SK-N-SH (cell line): Measurements from ENCODE around the gene RASAL2. TPM values are rescaled to one million over a fixed set of nuclear protein-coding genes. Genes with fewer than 3 reads are reported as not detected.
"Not testable (repeated sequence)": the region's sequence is repeated elsewhere in the genome, so short reads cannot be mapped to it uniquely, and the experiment has no call there.

Experiments used
- CTCF ChIA-PET: fragments of 300-600, 350-600 bp; formaldehyde crosslinking; extraction: SDS; loops from one replicate; lab custom pipeline; 2021; lab: Yijun Ruan, JAX
- POLR2A ChIA-PET: fragments of 350-600 bp; sonication (Branson Sonifier 250); formaldehyde crosslinking; extraction: SDS; loops from one replicate; lab custom pipeline; 2020; ENCODE audit warnings: antibody characterized with exemption, inconsistent platforms; lab: Yijun Ruan, JAX
- DNase-seq: peaks from one replicate; pipeline ENCODE4 v3.0.0; 2012
- H2AFZ ChIP-seq: fragments of 200-600 bp; sonication (generic); 2 replicates; pipeline ENCODE4 v1.8.1; 2016; ENCODE audit warnings: antibody characterized with exemption, mild to moderate bottlenecking, low read depth
- H3F3A ChIP-seq: fragments of 200-600 bp; sonication (generic); replicated peaks from 2 replicates; pipeline ENCODE3; 2016; ENCODE audit warnings: antibody characterized with exemption, mild to moderate bottlenecking; ENCODE audit not compliant: insufficient read depth
- H3K27ac ChIP-seq, 2 experiments: fragments of 200-500 bp in 1 of 2; fragments of 200-600 bp in 1 of 2; sonication (Bioruptor generic) in 1 of 2; sonication (generic), shearing (Covaris generic) in 1 of 2; 2 replicates each; pipeline versions ENCODE4 v1.5.1 to v1.6.1; 2014 to 2016; ENCODE audit warnings: low read depth in 2 of 2, inconsistent platforms in 1 of 2, low read length in 1 of 2, mild to moderate bottlenecking in 1 of 2, mixed read lengths in 1 of 2
- H3K27me3 ChIP-seq: fragments of 200-600 bp; sonication (generic), shearing (Covaris generic); 2 replicates; pipeline ENCODE4 v1.6.1; 2016; ENCODE audit warnings: mixed run types; ENCODE audit not compliant: insufficient read depth
- H3K36me3 ChIP-seq, 2 experiments: fragments of 200-500 bp in 1 of 2; fragments of 200-600 bp in 1 of 2; sonication (Bioruptor generic) in 1 of 2; sonication (generic) in 1 of 2; replicated peaks in 1 of 2; 2 replicates each; pipeline versions ENCODE3 to v1.5.1; 2014 to 2016; ENCODE audit warnings: low read length in 1 of 2, mild to moderate bottlenecking in 1 of 2; ENCODE audit not compliant: insufficient read depth in 2 of 2, control insufficient read depth in 1 of 2
- H3K4me1 ChIP-seq, 2 experiments: fragments of 200-500 bp in 1 of 2; fragments of 200-600 bp in 1 of 2; sonication (Bioruptor generic) in 1 of 2; sonication (generic), shearing (Covaris generic) in 1 of 2; 2 replicates each; pipeline versions ENCODE4 v1.5.1 to v1.6.1; 2014 to 2016; ENCODE audit warnings: low read depth in 1 of 2, low read length in 1 of 2, mixed run types in 1 of 2; ENCODE audit not compliant: insufficient read depth in 2 of 2, control insufficient read depth in 1 of 2
- H3K4me2 ChIP-seq: fragments of 200-600 bp; sonication (generic), shearing (Covaris generic); 2 replicates; pipeline ENCODE4 v1.6.1; 2017; ENCODE audit warnings: mixed run types
- H3K4me3 ChIP-seq, 2 experiments: fragments of 200-500 bp in 1 of 2; fragments of 200-600 bp in 1 of 2; sonication (Bioruptor generic) in 1 of 2; sonication (generic), shearing (Covaris generic) in 1 of 2; 2 replicates each; pipeline versions ENCODE4 v1.5.1 to v1.8.1; 2014 to 2016; ENCODE audit warnings: low read depth in 2 of 2, inconsistent platforms in 1 of 2, low read length in 1 of 2, mild to moderate bottlenecking in 1 of 2, mixed read lengths in 1 of 2, moderate library complexity in 1 of 2
- H3K79me2 ChIP-seq: fragments of 200-600 bp; sonication (generic); 2 replicates; pipeline ENCODE4 v1.8.1; 2017; ENCODE audit warnings: mild to moderate bottlenecking; ENCODE audit not compliant: insufficient read depth
- H3K9ac ChIP-seq: fragments of 200-600 bp; sonication (generic); 2 replicates; pipeline ENCODE4 v1.6.1; 2017; ENCODE audit warnings: mixed run types
- H3K9me2 ChIP-seq: fragments of 200-600 bp; sonication (generic); 2 replicates; pipeline ENCODE4 v1.6.1; 2017; ENCODE audit warnings: mixed run types
- H3K9me3 ChIP-seq: fragments of 200-600 bp; sonication (generic); 2 replicates; pipeline ENCODE4 v1.6.1; 2017; ENCODE audit warnings: mixed run types, mild to moderate bottlenecking, moderate library complexity
- H4K20me1 ChIP-seq: fragments of 200-600 bp; sonication (generic); 2 replicates; pipeline ENCODE4 v1.6.1; 2017; ENCODE audit warnings: mild to moderate bottlenecking, mixed run types; ENCODE audit not compliant: insufficient read depth
- CHD2 ChIP-seq: fragments of 150-350 bp; IDR thresholded peaks from 2 replicates; pipeline ENCODE4 v1.6.1; 2018; ENCODE audit warnings: low read length; ENCODE audit not compliant: partially characterized antibody
- ELF1 ChIP-seq: IDR thresholded peaks from 2 replicates; pipeline ENCODE4 v1.4.0; 2012
- EP300 ChIP-seq, 2 experiments: IDR thresholded peaks; 2 replicates each; pipeline versions ENCODE4 v1.4.0 to v1.6.1; 2012; ENCODE audit warnings: borderline replicate concordance in 1 of 2, low read depth in 1 of 2, low read length in 1 of 2
- EZH2phosphoT487 ChIP-seq: fragments of 200-600 bp; sonication (generic); IDR thresholded peaks from 2 replicates; pipeline ENCODE4 v1.6.1; 2017; ENCODE audit warnings: low read depth, mixed run types, mild to moderate bottlenecking, antibody characterized with exemption, moderate library complexity, borderline replicate concordance
- GATA2 ChIP-seq: sonication (generic); formaldehyde crosslinking; IDR thresholded peaks from 2 replicates; pipeline ENCODE4 v1.5.0; 2020; ENCODE audit warnings: mild to moderate bottlenecking, missing genetic modification reagents
- JUND ChIP-seq: IDR thresholded peaks from 2 replicates; pipeline ENCODE4 v1.4.0; 2012
- NRF1 ChIP-seq: IDR thresholded peaks from 2 replicates; pipeline ENCODE4 v1.6.1; 2012; ENCODE audit warnings: low read depth, mild to moderate bottlenecking, low read length
- RAD21 ChIP-seq: IDR thresholded peaks from 2 replicates; pipeline ENCODE4 v1.6.1; 2012; ENCODE audit warnings: mild to moderate bottlenecking, low read length
- TAF1 ChIP-seq: IDR thresholded peaks from 2 replicates; pipeline ENCODE4 v1.6.1; 2012; ENCODE audit warnings: low read depth, mild to moderate bottlenecking, low read length, moderate library complexity, borderline replicate concordance
- YY1 ChIP-seq: IDR thresholded peaks from 2 replicates; pipeline ENCODE4 v1.4.0; 2012; ENCODE audit warnings: low read depth, mild to moderate bottlenecking
- WGBS: methylation state at CpG from one replicate; pipeline ENCODE4 v1.1.6; 2017; ENCODE audit warnings: low lambda C conversion rate; 5-methylcytosine and 5-hydroxymethylcytosine counted together
- polyA plus RNA-seq, 3 experiments: library from polyadenylated mRNA; depleted of rRNA; stranded (reverse); fragments of >200 nt; gene quantifications; 2 replicates each; pipeline ENCODE4 v1.2.3, GENCODE V29; 2012
- TF ChIP-seq, protein P1 (sequence below): IDR thresholded peaks from 2 replicates; pipeline ENCODE4; 2012
- TF ChIP-seq, protein P2 (sequence below): fragments of 150-350 bp; IDR thresholded peaks from 2 replicates; pipeline ENCODE4 v1.6.1; 2017; ENCODE audit warnings: antibody characterized with exemption, low read length, low read depth, borderline replicate concordance
- TF ChIP-seq, protein P3 (sequence below): IDR thresholded peaks from 2 replicates; pipeline ENCODE4 v1.4.0; 2012; ENCODE audit warnings: low read depth

RASAL2 gene
- polyA plus RNA-seq, 1 of the 3 experiments (the other 2 are of a cell fraction): 6.9 TPM

DNA sequence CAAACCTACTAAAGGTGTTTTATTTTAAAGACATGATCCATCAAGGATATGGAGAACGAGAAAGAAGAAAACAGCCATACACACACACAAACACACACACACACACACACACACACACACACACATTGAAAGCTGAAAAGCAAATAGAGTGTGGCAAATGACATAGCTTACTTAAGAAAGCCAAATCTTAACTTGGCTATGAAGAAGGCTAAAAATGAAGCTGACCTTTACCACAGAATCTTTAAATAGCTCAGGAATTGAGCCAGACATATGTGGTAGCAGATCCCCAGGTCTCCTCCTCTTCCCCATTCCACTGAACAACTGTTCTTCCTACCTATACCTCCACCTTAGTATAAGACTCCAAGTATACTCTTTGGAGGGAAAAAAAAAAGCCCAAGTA is 217.3 kb downstream of the RASAL2 start:
- Histone ChIP-seq H3K9me3 (no peaks in the 10 kb centered on the region), H3F3A (peaks cover 5% of the 10 kb centered on the region), H3K4me3 (no peak overlapping the region), H3K9me2 (no peaks in the 10 kb centered on the region), H2AFZ (no peak overlapping the region), H3K79me2 (peaks cover 19% of the 10 kb centered on the region; the same call in 1 of the 2 replicates)
- no peak for DNase-seq
- TF ChIP-seq YY1 (no peak), JUND (no peak), EZH2phosphoT487 (no peak), GATA2 (CRISPR knock-in tag) (no peak), ELF1 (no peak), TAF1 (no peak), RAD21 (no peak), CHD2 (no peak), NRF1 (no peak), EP300 (IDR thresholded peaks at IDR 0.05; ENCODE audit: borderline replicate concordance in 1 of 2, low read depth in 1 of 2, low read length in 1 of 2) (no peak)
- TF ChIP-seq, protein P1, sequence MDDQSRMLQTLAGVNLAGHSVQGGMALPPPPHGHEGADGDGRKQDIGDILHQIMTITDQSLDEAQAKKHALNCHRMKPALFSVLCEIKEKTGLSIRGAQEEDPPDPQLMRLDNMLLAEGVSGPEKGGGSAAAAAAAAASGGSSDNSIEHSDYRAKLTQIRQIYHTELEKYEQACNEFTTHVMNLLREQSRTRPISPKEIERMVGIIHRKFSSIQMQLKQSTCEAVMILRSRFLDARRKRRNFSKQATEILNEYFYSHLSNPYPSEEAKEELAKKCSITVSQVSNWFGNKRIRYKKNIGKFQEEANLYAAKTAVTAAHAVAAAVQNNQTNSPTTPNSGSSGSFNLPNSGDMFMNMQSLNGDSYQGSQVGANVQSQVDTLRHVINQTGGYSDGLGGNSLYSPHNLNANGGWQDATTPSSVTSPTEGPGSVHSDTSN: no peak
- TF ChIP-seq, protein P2, sequence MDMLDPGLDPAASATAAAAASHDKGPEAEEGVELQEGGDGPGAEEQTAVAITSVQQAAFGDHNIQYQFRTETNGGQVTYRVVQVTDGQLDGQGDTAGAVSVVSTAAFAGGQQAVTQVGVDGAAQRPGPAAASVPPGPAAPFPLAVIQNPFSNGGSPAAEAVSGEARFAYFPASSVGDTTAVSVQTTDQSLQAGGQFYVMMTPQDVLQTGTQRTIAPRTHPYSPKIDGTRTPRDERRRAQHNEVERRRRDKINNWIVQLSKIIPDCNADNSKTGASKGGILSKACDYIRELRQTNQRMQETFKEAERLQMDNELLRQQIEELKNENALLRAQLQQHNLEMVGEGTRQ: no peak
- TF ChIP-seq, protein P3, sequence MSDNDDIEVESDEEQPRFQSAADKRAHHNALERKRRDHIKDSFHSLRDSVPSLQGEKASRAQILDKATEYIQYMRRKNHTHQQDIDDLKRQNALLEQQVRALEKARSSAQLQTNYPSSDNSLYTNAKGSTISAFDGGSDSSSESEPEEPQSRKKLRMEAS: no peak
- TF ChIP-seq, all 33 proteins: peak for 0
- H3K27me3 ChIP-seq: no peaks in the 10 kb centered on the region
- H3K36me3 ChIP-seq: no peaks in the 10 kb centered on the region
- H3K4me2 ChIP-seq: no peak overlapping the region
- H4K20me1 ChIP-seq: no peaks in the 10 kb centered on the region
- WGBS: 100% methylated on average over 1 of the region's 1 CpG
- no peak overlapping the region for H3K27ac ChIP-seq
- no peaks in the 10 kb centered on the region; a peak in 1 of 4 replicates for H3K4me1 ChIP-seq
- no peak overlapping the region for H3K9ac ChIP-seq
- CTCF ChIA-PET: interaction anchor here (0.6 to 7.7 kb wide), 21 partner anchors 11 to 752 kb away, joined by 3 to 68 read pairs (median 5); no protein-coding TSS in a partner anchor
- POLR2A ChIA-PET: no interaction called here

DNA sequence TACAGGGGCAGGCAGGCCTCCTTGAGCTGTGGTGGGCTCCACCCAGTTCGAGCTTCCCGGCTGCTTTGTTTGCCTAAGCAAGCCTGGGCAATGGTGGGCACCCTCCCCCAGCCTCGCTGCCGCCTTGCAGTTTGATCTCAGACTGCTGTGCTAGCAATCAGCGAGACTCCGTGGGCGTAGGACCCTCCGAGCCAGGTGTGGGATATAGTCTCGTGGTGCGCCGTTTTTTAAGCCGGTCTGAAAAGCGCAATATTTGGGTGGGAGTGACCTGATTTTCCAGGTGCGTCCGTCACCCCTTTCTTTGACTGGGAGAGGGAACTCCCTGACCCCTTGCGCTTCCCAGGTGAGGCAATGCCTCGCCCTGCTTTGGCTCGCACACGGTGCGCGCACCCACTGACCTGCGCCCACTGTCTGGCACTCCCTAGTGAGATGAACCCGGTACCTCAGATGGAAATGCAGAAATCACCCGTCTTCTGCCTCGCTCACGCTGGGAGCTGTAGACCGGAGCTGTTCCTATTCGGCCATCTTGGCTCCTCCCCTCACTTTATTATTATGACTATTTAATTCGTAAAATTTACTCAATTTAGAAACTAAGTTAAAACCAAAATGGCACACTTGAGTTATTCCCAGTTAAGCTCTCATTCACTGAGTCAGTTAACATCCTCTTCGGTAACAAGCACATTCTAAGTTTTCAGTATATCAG is 226.5 kb downstream of the RASAL2 start:
- H3K4me2 ChIP-seq, H3K4me1 ChIP-seq, H3K9me3 ChIP-seq, H3K9ac ChIP-seq, H4K20me1 ChIP-seq, POLR2A ChIA-PET, H2AFZ ChIP-seq, H3K27me3 ChIP-seq, H3K27ac ChIP-seq, H3K9me2 ChIP-seq, DNase-seq, H3K4me3 ChIP-seq, H3K36me3 ChIP-seq: not testable (repeated sequence)
- WGBS: 78% methylated on average over 12 of the region's 30 CpGs
- CTCF ChIA-PET: interaction anchor here (1.0 to 2.5 kb wide), 3 partner anchors 10 to 212 kb away, joined by 3 to 10 read pairs (median 4); no protein-coding TSS in a partner anchor
- Histone ChIP-seq H3F3A (peaks cover 20% of the 10 kb centered on the region), H3K79me2 (peaks cover 34% of the 10 kb centered on the region; the same call in 1 of the 2 replicates)
